Left kidney (tissue), 2 donors: ENCODE measurements around the gene TICAM2. TPM values are rescaled to one million over a fixed set of nuclear protein-coding genes. Genes with fewer than 3 reads are reported as not detected.

Experiments used
- DNase-seq: peaks from one replicate; pipeline ENCODE4 v3.0.0-alpha.2; 2013
- polyA plus RNA-seq: library from polyadenylated mRNA; unstranded; fragments of 120-200 nt; gene quantifications from one replicate; pipeline ENCODE4 v1.2.1, GENCODE V29; 2013; ENCODE audit not compliant: insufficient read length

Gene TICAM2
- polyA plus RNA-seq, 1 donor, result 2.1 TPM

GRCh38 chr5:115532517-115532916 is 69.8 kb downstream of the TICAM2 start:
- no peak for DNase-seq

- no peak for DNase-seq
Observed at GRCh38 chr5:115531787-115532367, 70.4 kb downstream of the TICAM2 start.

GRCh38 chr5:115531380-115531779 is 70.9 kb downstream of the TICAM2 start:
- DNase-seq, result no peak

GRCh38 chr5:115530426-115530825 is 71.9 kb downstream of the TICAM2 start:
- DNase-seq, result no peak

Other genes with a start within 250 kb of the TICAM2 start
- 24.6 TPM for gene FEM1C, start 57.7 kb downstream of the TICAM2 start, polyA plus RNA-seq
- gene TMED7, start 23.6 kb upstream of the TICAM2 start, polyA plus RNA-seq, result 98.9 TPM
- 22.9 TPM for gene CDO1, start 214.2 kb upstream of the TICAM2 start, polyA plus RNA-seq
- 70.1 TPM for gene ATG12, start 239.1 kb upstream of the TICAM2 start, polyA plus RNA-seq
- 127 TPM for gene AP3S1, start 239.5 kb upstream of the TICAM2 start, polyA plus RNA-seq